Activated CD4-positive, CD25-positive, alpha-beta regulatory T cell treated with anti-CD3 and anti-CD28 coated beads, Interleukin-2, amount 50 U/mL, for 16 hours (primary cell): ENCODE results near the gene MCF2L2.

Source experiments
- DNase-seq: peaks from one replicate; pipeline ENCODE4 v3.0.0-alpha.2; 2020; ENCODE audit warnings: low read depth, low spot score

MCF2L2 gene

DNA sequence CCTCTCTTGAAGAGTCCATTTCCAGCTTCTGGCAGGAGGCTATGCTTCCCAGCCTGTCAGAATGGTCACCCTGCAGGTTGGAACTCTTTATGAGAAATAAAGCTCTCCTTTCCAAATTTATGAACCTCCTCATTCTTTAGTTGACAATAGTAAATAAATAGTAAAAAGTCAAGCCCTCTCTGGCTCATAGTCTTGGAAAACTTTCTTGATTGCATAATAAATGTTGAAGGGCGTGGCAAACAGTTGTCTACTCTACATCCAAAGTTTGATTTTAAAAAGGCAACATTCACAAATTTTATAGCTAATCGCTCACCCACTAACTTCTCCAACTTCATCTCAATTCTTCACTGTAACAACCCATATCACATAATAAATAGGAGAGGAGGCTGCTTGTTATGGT lies 58.8 kb downstream of the MCF2L2 start:
- DNase-seq, result no peak

- DNase-seq, result no peak
Measured at GRCh38 chr3:183369117-183369516, 59.3 kb downstream of the MCF2L2 start.

DNA sequence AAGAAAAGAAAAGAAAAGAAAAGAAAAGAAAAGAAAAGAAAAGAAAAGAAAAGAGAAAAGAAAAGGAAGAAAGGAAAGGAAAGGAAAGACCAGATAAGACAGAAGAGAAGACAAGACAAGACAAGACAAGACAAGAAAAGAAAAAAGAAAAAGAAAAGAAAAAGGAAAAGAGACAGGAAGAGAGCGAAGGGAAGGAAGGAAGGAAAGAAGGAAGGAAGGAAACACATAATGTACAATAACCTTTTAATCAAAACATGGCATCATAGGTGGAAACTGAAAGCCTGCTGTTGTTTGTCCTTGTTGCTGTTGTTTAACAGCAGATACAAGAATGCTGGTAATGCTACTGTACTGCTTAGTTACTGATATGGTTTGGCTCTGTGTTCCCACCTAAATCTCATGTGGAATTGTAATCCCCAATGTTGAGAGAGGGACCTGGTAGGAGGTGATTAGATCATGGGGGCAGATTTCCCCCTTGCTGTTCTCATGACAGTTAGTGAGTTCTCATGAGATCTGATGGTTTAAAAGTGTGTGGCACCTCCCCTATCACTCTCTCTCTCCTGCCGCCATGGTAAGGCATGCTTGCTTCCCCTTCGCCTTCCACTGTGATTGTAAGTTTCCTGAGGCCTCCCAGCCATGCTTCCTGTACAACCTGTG lies 67.3 kb downstream of the MCF2L2 start:
- DNase-seq, result no peak

GRCh38 chr3:183359036-183359435 lies 69.4 kb downstream of the MCF2L2 start:
- no peak for DNase-seq

- no peak for DNase-seq
Measured at GRCh38 chr3:183357564-183358079, 70.8 kb downstream of the MCF2L2 start.

DNA sequence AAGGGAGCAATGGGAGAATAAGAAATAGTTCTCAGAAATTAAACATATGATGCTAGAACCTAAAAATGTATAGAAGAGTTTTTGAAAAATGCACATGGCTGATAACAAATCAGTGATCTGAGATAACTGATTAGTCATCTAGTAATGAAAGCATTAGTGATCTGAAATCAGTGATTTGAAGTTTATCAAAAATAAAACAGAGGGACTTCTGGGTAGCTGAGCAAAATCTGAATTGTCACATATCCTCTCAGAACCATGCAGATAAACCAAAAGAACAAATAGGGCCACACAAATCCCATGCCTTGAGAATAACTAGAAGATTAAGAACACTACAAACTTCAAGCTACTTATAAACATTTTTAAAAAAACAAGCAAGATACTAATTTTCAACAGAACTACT lies 71.5 kb downstream of the MCF2L2 start:
- no peak for DNase-seq

- no peak for DNase-seq
Measured at GRCh38 chr3:183354874-183355273, 73.5 kb downstream of the MCF2L2 start.

- DNase-seq, result no peak
Measured at GRCh38 chr3:183354325-183354831, 74.0 kb downstream of the MCF2L2 start.

GRCh38 chr3:183353421-183353820 lies 75.0 kb downstream of the MCF2L2 start:
- DNase-seq, result no peak

GRCh38 chr3:183350164-183350563 lies 78.3 kb downstream of the MCF2L2 start:
- DNase-seq, result no peak

DNA sequence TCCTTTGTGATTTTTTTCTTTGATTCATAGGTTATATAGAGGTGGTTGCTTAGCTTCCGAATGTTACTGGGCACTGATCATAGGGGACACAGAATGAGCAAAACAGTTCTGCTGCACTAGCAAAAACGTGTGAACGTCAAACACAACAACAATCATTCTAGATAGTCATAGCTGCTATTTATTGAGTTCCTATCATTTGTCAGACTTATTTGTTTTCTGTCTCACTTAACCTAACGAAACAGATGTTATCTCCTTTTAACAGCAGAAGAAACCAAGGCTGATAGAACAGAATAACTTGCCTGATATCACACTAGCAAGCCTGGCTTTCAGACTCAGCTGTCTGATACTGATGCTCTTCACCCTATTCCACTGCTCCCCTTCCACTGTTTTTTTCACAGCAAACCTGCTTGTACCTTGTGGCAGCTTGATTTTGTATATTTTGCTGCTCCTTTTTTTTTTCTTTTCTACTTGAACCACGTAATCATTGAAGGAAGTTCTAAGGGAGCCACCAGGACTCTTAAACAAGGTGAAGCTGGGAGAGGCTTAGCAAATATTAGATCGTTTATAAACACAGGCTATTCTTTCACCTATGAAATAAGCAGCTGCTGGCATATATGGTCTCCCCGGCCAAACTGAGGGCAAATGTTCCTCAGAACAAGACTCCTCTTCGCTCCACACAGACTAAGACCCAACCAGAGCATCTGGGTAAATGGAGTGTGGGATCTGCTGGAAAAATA lies 78.8 kb downstream of the MCF2L2 start:
- no peak for DNase-seq

DNA sequence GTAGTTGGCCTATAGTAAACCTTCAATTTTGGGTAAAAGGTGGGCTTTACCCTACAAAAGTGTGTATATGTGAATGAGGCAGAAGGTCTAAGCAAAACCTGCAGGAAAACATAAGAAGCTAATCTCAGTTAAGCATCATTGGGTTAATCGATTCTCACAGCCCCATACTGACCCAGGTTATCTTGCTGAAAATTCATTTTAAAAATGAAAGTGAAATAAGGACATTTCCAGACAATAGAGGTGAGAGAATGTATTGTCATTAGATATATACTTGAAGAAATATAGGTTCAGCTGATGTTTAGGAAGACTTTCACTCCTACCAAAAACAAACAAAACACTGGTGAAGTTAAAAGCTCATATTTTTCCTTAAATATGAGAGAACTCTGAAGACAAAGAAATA lies 85.6 kb downstream of the MCF2L2 start:
- no peak for DNase-seq

DNA sequence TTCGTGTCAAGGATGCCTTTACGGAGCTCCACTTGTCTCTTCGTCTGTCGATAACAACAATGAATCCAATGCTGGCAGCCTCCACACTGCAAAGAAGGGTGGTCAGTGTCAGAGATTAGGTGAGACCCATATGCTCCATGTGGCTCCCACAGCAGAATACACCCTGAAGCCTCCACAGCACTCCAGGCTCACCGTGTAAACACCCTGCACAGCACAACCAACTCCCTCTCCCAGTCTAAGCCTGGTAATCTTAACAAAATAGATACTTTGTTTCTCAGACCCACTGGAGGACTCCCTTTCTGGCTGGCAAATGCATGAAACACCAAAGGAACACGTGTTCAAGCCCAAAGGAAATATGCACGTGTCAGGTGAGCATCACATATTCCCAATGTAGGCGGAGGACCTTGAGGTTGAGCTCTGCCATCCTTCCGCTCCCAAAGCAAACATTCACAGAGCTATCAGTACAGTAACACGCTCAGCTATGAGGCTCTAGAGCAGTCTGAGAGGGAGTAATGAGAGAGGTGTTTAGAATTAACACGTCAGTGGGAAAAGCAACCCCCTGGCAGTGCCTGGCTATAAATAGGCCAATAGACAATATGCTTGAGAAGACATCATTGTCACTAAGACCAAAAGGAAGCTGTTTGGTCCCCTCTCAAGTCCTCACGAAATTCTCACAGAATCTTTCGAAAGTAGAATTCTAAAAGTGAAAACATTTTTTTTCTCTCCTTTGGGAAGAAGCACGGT lies 86.7 kb downstream of the MCF2L2 start:
- no peak for DNase-seq

GRCh38 chr3:183340222-183340621 lies 88.2 kb downstream of the MCF2L2 start:
- no peak for DNase-seq

DNA sequence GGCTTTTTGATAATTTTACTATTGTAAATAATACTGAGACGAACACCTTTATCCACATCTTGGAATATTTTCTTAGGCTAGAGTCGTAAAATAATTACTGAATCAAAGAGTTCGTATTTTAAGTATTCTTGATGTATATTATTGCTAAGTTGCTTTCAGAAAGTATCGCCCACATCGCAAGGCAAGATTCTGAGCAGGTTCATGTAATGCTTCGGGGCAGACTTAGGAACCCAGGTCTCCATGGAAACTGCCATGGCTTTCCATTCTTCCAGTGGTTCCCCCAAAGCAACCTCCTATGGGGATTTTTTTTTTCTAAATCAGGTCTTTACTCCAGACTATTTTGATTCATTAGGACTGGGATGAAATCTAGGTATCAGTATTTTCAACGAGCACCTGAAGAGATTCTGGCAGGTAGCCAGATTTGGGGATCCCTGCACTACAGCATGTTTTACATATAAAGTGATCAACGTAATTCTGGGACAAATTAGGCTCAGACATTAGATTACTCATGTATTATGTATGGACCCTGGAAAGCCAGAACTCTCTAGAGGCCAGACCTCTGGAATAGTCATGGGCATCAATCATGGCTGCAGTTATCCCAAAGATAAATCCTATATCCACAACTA lies 88.8 kb downstream of the MCF2L2 start:
- no peak for DNase-seq

DNA sequence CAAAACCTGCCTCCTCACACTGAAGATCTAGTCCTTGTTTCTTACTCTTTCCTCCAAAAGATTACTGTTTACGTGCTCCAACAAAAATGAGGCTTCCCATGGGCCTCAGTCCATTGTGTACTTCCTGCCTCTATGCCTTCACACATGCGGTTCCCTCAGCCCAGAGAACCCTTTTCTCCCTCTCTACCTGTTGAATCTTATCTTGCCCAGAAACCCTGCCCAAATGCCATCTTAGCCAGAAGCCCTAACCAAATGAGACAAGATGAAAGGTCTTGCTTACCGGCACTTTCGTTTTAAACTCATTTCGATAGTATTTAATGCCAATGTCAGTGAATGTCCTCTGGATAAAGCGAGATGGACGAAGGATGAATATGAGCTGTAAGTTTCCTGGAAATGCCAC lies 89.9 kb downstream of the MCF2L2 start:
- DNase-seq, result no peak

- DNase-seq, result no peak
Measured at GRCh38 chr3:183332487-183332886, 95.9 kb downstream of the MCF2L2 start.

DNA sequence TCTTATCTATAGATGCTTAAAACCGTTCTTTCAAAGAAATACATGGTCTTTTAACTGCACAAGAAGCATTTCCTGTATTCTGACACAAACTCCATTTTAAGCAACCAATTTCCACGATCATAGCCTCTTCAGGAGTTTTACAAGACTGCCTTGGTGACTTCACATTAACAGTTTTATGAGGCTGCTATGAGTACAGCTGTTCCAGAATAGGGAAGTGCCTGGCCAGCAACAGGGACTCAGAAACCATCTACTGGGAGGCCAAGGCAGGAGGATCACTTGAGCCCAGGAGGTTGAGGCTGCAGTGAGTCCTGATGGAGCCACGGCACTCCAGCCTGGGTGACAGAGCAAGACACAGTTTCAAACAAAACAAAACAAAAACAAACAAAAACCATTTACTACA lies 96.9 kb downstream of the MCF2L2 start:
- no peak for DNase-seq

DNA sequence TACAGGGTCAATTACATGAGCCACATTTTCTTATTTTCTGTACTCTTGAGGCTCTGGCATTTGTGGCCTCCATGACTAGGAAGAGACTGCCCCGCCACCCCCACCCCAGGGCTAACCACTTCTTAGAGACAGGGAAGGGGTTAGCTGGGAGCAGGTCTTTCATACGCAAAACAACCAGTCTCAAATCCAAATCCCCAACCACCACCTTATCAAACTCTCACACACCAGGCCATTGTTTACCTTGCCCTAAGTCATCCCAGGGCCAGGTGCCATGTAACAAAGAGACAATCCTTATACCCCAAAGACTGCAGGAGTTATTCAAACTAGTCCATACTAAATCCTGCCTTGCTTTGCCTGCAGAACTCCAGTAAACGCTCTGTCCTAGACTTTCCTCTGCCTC lies 97.5 kb downstream of the MCF2L2 start:
- no peak for DNase-seq

DNA sequence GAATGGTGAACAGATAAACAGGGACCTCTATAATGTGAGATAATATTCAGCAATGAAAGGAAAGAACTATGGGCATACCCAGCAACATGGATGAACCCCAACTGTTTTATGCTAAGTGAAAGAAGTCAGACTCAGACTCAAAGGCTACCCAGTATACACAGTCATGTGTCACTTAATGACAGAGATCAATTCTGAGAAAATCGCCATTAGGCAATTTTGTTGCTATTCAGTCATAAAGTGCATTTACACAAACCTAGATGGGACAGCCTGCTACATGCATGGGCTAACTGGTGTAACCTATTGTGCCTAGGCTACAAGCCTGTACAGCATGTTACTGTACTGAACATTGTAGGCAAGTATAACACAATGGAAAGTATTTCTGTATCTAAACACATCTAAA lies 98.9 kb downstream of the MCF2L2 start:
- no peak for DNase-seq

- no peak for DNase-seq
Measured at GRCh38 chr3:183328823-183329222, 99.6 kb downstream of the MCF2L2 start.

- no peak for DNase-seq
Measured at GRCh38 chr3:183328164-183328563, 100.3 kb downstream of the MCF2L2 start.
